Panc1 (cell line): ENCODE results near the gene SIRT6.

Experiments used
- CTCF ChIP-seq: fragments of 450-650 bp; IDR thresholded peaks from 2 replicates; pipeline ENCODE4 v1.5.1; 2017; ENCODE audit warnings: mild to moderate bottlenecking
- POLR2AphosphoS5 ChIP-seq: IDR thresholded peaks from 2 replicates; pipeline ENCODE4 v1.6.1; 2012; ENCODE audit warnings: mild to moderate bottlenecking, low read depth, low read length, moderate library complexity
- REST ChIP-seq, 2 experiments: IDR thresholded peaks; 2 replicates each; pipeline ENCODE4 v1.6.1; 2011 to 2012; ENCODE audit warnings: low read depth in 2 of 2, control low read depth in 1 of 2, low read length in 1 of 2, mild to moderate bottlenecking in 1 of 2, moderate library complexity in 1 of 2; ENCODE audit not compliant: insufficient read depth in 1 of 2

DNA sequence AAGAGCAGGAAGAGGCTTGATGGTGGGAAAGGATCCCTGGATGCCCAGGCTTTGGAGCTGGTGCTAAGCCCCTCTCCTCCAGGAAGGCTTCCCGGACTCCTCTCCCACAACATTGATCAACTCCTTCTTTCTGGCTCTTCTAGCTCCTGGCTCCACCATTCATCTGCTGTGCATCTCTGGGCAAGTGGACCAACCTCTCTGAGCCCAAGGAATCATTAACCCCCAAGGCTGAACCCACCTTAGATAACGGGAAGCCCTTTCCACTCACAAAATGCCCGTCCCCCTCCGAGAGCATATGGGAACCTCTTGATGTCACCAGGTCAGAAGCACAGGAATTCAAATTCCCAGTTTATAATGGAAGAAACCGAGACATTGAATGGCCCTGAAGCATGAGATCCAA, 5.2 kb downstream of the SIRT6 start:
- TF ChIP-seq CTCF (no peak), POLR2AphosphoS5 (no peak), REST (IDR thresholded peaks at IDR 0.05; ENCODE audit: insufficient read depth in 1 of 2, low read depth in 2 of 2, low read length in 1 of 2) (no peak)
